CD4-positive, alpha-beta T cell treated with Interleukin-15 for 4 hours (primary cell): ENCODE data around the gene ZNF646.

ENCODE experiments used
- DNase-seq: peaks from one replicate; pipeline ENCODE4 v3.0.0-alpha.2; 2020; ENCODE audit warnings: low spot score

Gene ZNF646

GRCh38 chr16:31108035-31108793 is 34.0 kb downstream of the ZNF646 start, which contains the start of gene BCKDK:
Gene BCKDK (plus strand): TSS chr16:31108386. CDS start chr16:31109224, 838 bp downstream.
- peak; percentile 54 for DNase-seq

- no peak for DNase-seq
Observed at GRCh38 chr16:31108794-31109558, 34.8 kb downstream of the ZNF646 start.

DNA sequence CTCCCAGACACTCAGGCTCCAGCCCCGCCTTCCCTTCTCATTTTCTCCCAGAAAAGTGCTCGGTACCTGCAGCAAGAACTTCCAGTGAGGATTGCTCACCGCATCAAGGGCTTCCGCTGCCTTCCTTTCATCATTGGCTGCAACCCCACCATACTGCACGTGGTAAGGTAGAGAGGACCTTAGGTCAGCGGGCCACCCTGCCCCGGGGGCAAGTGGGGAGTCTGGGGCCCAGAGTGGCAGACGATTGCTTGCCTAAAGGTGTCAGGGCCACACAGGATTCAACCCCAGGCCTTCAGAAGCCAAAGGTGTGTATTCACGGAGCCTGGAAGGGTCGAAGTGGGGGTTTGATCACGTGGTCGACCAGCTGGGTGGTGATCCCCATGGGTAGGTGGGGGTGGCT is 35.4 kb downstream of the ZNF646 start:
- no peak for DNase-seq

DNA sequence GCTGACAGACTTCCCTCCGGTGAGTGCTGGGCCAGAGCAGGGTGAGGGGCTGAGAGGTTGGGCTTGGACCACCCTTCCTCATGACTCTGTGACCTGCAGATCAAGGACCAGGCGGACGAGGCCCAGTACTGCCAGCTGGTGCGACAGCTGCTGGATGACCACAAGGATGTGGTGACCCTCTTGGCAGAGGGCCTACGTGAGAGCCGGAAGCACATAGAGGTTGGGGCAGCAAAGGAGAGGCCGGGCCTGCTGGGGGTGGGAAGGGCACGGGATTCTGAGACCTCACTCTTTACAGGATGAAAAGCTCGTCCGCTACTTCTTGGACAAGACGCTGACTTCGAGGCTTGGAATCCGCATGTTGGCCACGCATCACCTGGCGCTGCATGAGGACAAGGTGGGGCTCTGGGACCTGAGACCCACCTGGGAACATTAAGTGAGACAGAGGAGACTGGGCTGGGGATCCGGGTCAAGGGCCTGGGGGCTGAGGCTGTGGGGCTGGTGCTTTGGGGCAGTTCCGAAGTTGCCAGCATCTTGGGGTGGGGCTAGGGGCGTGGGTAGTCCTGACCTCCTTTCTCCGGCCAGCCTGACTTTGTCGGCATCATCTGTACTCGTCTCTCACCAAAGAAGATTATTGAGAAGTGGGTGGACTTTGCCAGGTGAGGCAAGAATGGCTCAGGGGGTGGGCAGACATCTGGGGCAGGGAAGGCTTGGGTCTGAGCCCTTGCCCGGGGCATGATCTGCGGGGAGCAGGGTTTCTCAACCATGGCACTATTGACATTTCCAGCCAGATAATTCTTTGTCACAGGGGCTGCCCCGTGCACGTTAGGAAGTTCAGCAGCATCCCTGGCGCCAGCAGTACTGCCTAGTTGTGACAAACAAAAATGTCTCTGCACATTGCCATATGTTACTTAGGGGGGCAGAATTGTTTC is 36.1 kb downstream of the ZNF646 start:
- DNase-seq = no peak

GRCh38 chr16:31111881-31112466 is 37.8 kb downstream of the ZNF646 start:
- no peak for DNase-seq

- no peak for DNase-seq
Observed at GRCh38 chr16:31112711-31113110, 38.5 kb downstream of the ZNF646 start.

DNA sequence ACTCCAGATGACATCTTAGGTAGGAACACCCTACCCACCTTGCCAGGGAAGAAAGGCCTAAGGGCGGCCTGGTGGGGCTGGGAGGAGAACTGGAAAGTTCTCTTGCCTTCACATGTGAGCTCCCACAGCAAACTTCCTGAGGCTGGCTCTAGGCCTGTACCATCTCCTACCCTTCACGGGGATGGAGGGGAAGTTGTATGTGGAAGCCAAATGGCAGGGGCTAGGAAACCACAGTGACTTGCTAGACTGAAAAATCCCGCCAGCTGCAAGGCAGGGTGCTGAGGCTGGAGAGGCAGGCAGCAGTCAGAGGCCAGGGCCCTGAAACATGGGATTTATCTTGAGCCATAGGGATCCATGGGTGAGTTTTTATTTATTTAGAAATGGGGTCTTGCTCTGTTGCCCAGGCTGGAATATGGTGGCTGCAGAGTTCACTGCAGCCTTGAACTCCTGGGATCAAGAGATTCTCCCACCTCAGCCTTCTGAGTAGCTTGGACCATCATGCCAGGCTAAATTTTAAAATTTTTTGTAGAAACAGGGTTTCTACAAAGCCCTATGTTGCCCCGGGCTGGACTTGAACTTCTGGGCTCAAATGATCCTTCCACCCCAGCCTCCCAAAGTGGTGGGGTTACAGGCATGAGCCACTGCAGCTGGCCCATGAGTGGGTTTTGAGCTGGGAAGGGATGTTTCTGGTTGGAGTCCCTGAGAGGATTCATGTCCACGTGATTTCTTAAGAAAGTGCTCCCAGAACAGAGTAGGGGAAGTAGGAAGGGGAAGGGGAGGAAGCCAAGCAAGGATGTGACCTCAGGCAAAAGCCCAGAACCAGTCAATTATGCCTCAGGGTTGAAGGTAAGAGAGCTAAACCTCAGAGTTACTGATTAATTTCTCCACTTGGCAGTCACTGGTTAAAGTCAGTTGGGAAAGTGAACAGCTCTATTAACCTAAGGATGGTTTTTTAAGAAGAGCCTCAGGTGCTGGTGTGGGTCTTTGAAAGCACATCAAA is 39.2 kb downstream of the ZNF646 start:
- DNase-seq = no peak

DNA sequence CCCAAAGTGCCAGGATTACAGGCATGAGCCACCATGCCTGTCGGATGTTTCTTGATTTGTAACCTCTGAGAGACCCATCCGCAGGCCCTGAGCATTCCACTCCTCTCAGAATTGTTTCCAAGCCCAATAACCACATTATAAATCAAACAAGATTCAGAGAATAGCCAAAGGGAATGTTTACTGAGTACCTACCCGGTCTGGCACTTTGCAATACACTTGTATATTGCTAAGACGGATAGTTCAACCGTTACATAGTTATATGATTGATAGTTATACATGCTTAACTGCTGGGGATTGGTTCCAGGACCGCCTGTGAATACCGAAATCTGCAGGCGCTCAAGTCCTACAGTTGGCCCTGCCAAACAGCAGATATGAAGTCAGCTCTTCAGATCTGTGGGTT is 40.2 kb downstream of the ZNF646 start:
- no peak for DNase-seq

GRCh38 chr16:31117384-31118222 is 43.4 kb downstream of the ZNF646 start, which contains the start of gene KAT8:
Gene KAT8 (plus strand): TSS chr16:31117664. CDS start chr16:31117682, 18 bp downstream.
- DNase-seq = peak; percentile 96

GRCh38 chr16:31118223-31119155 is 44.3 kb downstream of the ZNF646 start:
- no peak for DNase-seq

DNA sequence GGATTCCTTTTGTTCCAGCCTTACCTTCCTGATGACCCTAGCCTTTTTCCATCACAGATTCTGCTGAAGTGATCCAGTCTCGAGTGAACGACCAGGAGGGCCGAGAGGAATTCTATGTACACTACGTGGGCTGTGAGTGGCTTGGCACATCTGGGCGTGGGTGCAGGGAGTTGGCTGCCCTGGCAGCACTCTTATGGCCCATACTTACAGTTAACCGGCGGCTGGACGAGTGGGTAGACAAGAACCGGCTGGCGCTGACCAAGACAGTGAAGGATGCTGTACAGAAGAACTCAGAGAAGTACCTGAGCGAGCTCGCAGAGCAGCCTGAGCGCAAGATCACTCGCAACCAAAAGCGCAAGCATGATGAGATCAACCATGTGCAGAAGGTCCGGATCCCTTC is 45.9 kb downstream of the ZNF646 start:
- no peak for DNase-seq

DNA sequence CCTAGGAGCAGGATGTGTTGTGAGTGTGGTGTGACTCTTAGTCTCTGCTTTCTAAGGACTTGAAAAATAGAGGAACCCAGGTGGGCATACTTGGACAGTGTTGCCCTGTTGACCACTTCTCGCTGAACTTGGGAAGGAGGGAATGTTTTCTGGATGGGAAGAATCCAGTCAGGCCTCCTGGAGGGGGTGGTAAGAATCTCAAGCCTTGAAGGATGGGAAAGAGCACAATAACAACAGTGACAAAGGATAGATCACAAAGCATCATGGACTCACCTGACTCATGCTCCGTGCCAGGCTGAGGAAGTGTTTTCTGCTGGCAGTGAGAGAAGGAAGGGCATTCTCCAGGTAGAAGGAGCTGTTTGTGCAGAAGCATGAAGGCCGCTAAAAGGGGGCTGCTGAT is 51.6 kb downstream of the ZNF646 start:
- DNase-seq = no peak

DNA sequence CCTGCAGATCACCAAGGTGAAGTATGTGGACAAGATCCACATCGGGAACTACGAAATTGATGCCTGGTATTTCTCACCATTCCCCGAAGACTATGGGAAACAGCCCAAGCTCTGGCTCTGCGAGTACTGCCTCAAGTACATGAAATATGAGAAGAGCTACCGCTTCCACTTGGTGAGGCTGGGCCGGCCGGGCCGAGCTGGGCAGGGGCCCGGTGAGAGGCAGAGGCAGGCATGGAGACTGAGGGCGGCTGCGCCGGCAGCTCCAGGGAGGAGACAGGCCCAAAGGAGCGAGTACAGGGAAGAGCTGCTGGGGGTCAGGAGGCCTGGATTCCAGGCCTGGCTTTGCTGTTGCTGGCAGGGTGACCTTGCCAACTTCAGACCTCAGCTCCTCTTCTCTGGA is 53.0 kb downstream of the ZNF646 start:
- DNase-seq = no peak

- no peak for DNase-seq
Observed at GRCh38 chr16:31128711-31129567, 54.7 kb downstream of the ZNF646 start.

DNA sequence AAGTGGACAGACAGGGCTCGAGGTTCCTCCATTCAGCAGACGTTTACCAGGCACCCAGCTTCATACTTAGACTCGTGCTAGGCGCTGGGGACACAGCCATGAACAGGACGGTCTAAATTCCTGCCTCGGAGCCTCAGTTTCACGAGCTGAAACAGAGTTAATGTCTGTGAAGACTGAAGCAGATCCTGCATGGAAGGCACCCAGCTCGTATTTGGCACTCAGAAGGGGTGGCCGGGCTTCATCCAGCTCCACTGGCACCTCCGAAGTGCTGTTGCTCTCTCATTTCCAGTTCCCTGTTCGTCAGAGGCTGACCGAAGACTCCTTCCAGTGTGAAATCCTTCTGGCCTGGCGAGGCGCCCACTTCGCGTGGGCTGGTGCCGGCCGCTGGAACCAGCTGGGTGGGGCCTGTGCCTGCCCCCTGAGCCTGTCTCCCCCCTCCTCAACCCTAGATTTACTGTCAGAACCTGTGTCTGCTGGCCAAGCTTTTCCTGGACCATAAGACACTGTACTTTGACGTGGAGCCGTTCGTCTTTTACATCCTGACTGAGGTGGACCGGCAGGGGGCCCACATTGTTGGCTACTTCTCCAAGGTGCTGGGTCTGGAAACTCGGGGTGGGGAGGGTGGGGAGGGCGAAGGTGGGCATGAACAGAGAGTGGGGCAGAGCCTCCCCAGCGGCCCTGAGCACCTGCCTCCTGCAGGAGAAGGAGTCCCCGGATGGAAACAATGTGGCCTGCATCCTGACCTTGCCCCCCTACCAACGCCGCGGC is 55.5 kb downstream of the ZNF646 start:
- DNase-seq = no peak

GRCh38 chr16:31130336-31130891 is 56.2 kb downstream of the ZNF646 start:
- no peak for DNase-seq
